Stomach (tissue), 9 donors: ENCODE data around the gene M6PR. TPM values are rescaled to one million over a fixed set of nuclear protein-coding genes. Genes with fewer than 3 reads are reported as not detected.
"Not testable (repeated sequence)": the region's sequence is repeated elsewhere in the genome, so short reads cannot be mapped to it uniquely, and the experiment has no call there.

Experiments
- DNase-seq, 2 donors: peaks; one replicate each; pipeline versions ENCODE4 v3.0.0 to v3.0.0-alpha.2; 2013 to 2019
- H3K27ac ChIP-seq, 5 donors: fragments of 200-600 bp in 4 of 5; sonication (generic) in 4 of 5; one replicate each; pipeline ENCODE4 v1.5.1; 2013 to 2019; ENCODE audit warnings: mild to moderate bottlenecking in 1 of 5, moderate library complexity in 1 of 5
- H3K27me3 ChIP-seq, 3 donors: fragments of 200-600 bp; sonication (generic); one replicate each; pipeline ENCODE4 v1.5.1; 2017 to 2019; ENCODE audit warnings: mixed run types in 1 of 3
- H3K36me3 ChIP-seq, 4 donors: fragments of 200-600 bp; sonication (generic); 1 replicate in 3 of 4; 2 replicates in 1 of 4; pipeline ENCODE4 v1.5.1; 2016 to 2019
- H3K4me1 ChIP-seq, 4 donors: fragments of 200-600 bp; sonication (generic); one replicate each; pipeline ENCODE4 v1.5.1; 2016 to 2019
- H3K4me3 ChIP-seq, 4 donors: fragments of 200-600 bp; sonication (generic) in 3 of 4; one replicate each; pipeline ENCODE4 v1.5.1; 2016 to 2019; ENCODE audit warnings: mild to moderate bottlenecking in 1 of 4
- H3K9me3 ChIP-seq, 4 donors: fragments of 200-600 bp; sonication (generic); one replicate each; pipeline ENCODE4 v1.5.1; 2016 to 2019
- CTCF ChIP-seq, 7 experiments: fragments of 450-650 bp in 4 of 7; fragments of 200-600 bp in 3 of 7; sonication (generic) in 3 of 7; IDR thresholded peaks; one replicate each; pipeline ENCODE4 v1.5.1; 2016 to 2019; ENCODE audit warnings: antibody characterized with exemption in 7 of 7, control low read depth in 2 of 7, mild to moderate bottlenecking in 1 of 7
- EP300 ChIP-seq: sonication (generic); formaldehyde crosslinking; IDR thresholded peaks from one replicate; pipeline ENCODE4 v1.6.1; 2017; ENCODE audit warnings: antibody characterized with exemption
- POLR2A ChIP-seq, 4 donors: fragments of 450-650 bp; IDR thresholded peaks; one replicate each; pipeline ENCODE4 v1.6.1; 2016; ENCODE audit warnings: antibody characterized with exemption in 4 of 4, control low read depth in 2 of 4, mild to moderate bottlenecking in 1 of 4, moderate library complexity in 1 of 4
- POLR2AphosphoS5 ChIP-seq, 3 donors: sonication (generic); formaldehyde crosslinking; IDR thresholded peaks; one replicate each; pipeline ENCODE4 v1.6.1; 2016; ENCODE audit warnings: antibody characterized with exemption in 3 of 3
- WGBS, 5 donors: extraction: QIAGEN DNeasy Blood & Tissue Kit in 3 of 5; methylation state at CpG; one replicate each; pipeline versions ENCODE4 v1.1.5 to v1.1.7; 2013 to 2018; 5-methylcytosine and 5-hydroxymethylcytosine counted together
- intact Hi-C: fragments of 100-400 bp; cut with DNase I; formaldehyde crosslinking; loops from one replicate; pipeline ENCODE4 v1.15.1; 2023; ENCODE audit warnings: low total_unique reads
- polyA plus RNA-seq, 3 donors: library from polyadenylated mRNA; stranded (reverse); fragments of 200-250 nt; gene quantifications; one replicate each; pipeline ENCODE4 v1.2.3, GENCODE V29; 2013
- total RNA-seq, 5 donors: library from RNA; depleted of rRNA; stranded (reverse); fragments of >200 nt; gene quantifications; one replicate each; pipeline versions ENCODE4 v1.1.0 to v1.2.3, GENCODE V29; 2014 to 2016
- donor health status: healthy with polysubstance abuse.
- donor health status: Bipolar disorder and iron deficiency.
- donor health status: healthy.

The M6PR gene
- total and polyA plus RNA-seq, 8 donors, result 20.9 to 155 (median 49.8) TPM

GRCh38 chr12:8947737-8948136, 1.7 kb downstream of the M6PR start:
- intact Hi-C loops, result loop anchor here (5.0 kb wide), 1 partner anchor 95 kb away; no protein-coding TSS in a partner anchor

GRCh38 chr12:8946733-8947132, 2.7 kb downstream of the M6PR start:
- intact Hi-C loops, result loop anchor here (5.0 kb wide), 1 partner anchor 96 kb away; no protein-coding TSS in a partner anchor
- WGBS, 5 donors, result 57 to 85% (median 79%) methylated on average over 1 of the region's 1 CpG
- Histone ChIP-seq H3K9me3 (no peaks in the 10 kb centered on the region), H3K36me3 (peaks cover 28 to 48% (median 46%) of the 10 kb centered on the region in 4 donors), H3K27me3 (no peaks in the 10 kb centered on the region), H3K4me3 (no peak overlapping the region), H3K4me1 (peaks cover 13 to 43% (median 35%) of the 10 kb centered on the region in 4 donors), H3K27ac (no peak overlapping the region)
- no peak for DNase-seq
- no peak for TF ChIP-seq POLR2A (IDR thresholded peaks at IDR 0.05)
- TF ChIP-seq EP300, result no peak
- no peak for TF ChIP-seq CTCF (IDR thresholded peaks at IDR 0.05)
- TF ChIP-seq POLR2AphosphoS5 (IDR thresholded peaks at IDR 0.05), result no peak

More at GRCh38 chr12:8947737-8948136, 1.7 kb downstream of the M6PR start:
- no peaks in the 10 kb centered on the region for H3K9me3 ChIP-seq
- no peak for TF ChIP-seq POLR2AphosphoS5 (IDR thresholded peaks at IDR 0.05)
- TF ChIP-seq EP300, result no peak
- TF ChIP-seq CTCF (IDR thresholded peaks at IDR 0.05), result no peak
- no peak for TF ChIP-seq POLR2A (IDR thresholded peaks at IDR 0.05)
- H3K27me3 ChIP-seq, result no peaks in the 10 kb centered on the region
- DNase-seq, result no peak
- peaks cover 13 to 43% (median 35%) of the 10 kb centered on the region in 4 donors for H3K4me1 ChIP-seq
- H3K4me3 ChIP-seq, result peak overlapping the region in 1 of 4 donors; percentile 84
- peaks cover 18 to 38% (median 36%) of the 10 kb centered on the region in 4 donors for H3K36me3 ChIP-seq
- H3K27ac ChIP-seq, result no peak overlapping the region

GRCh38 chr12:8943565-8944186, 5.8 kb downstream of the M6PR start:
- Histone ChIP-seq H3K4me1 (peaks cover 8 to 27% (median 20%) of the 10 kb centered on the region in 4 donors), H3K27ac (no peak overlapping the region), H3K9me3 (no peaks in the 10 kb centered on the region), H3K27me3 (no peaks in the 10 kb centered on the region), H3K36me3 (peaks cover 34 to 60% (median 58%) of the 10 kb centered on the region in 4 donors), H3K4me3 (no peak overlapping the region)
- WGBS, 5 donors, result 89 to 94% (median 92%) methylated on average over 10 of the region's 10 CpGs
- TF ChIP-seq POLR2AphosphoS5 (IDR thresholded peaks at IDR 0.05) (no peak), CTCF (IDR thresholded peaks at IDR 0.05) (no peak), POLR2A (IDR thresholded peaks at IDR 0.05) (no peak), EP300 (no peak)
- intact Hi-C loops, result no loop called here
- DNase-seq, result no peak

GRCh38 chr12:8941691-8942478, 7.6 kb downstream of the M6PR start:
- no peak overlapping the region for H3K4me3 ChIP-seq
- peaks cover 0 to 9% (median 5%) of the 10 kb centered on the region in 4 donors for H3K4me1 ChIP-seq
- peaks cover 42 to 78% (median 76%) of the 10 kb centered on the region in 4 donors for H3K36me3 ChIP-seq
- H3K27me3 ChIP-seq, result no peaks in the 10 kb centered on the region
- TF ChIP-seq POLR2AphosphoS5 (IDR thresholded peaks at IDR 0.05) (no peak), POLR2A (IDR thresholded peaks at IDR 0.05) (no peak), EP300 (no peak), CTCF (IDR thresholded peaks at IDR 0.05) (no peak)
- H3K27ac ChIP-seq, result no peak overlapping the region
- DNase-seq, result no peak
- no peaks in the 10 kb centered on the region for H3K9me3 ChIP-seq
- intact Hi-C loops, result no loop called here
- WGBS, 5 donors, result 74 to 84% (median 76%) methylated on average over 5 of the region's 5 CpGs

GRCh38 chr12:8937842-8938442, 11.5 kb downstream of the M6PR start:
- H3K27ac ChIP-seq, H3K4me3 ChIP-seq, H3K4me1 ChIP-seq, intact Hi-C loops, DNase-seq, H3K27me3 ChIP-seq, H3K9me3 ChIP-seq: not testable (repeated sequence)
- 73 to 86% (median 74%) methylated on average over 3 to 5 of the region's 5 CpGs for WGBS, 5 donors
- H3K36me3 ChIP-seq, result peaks cover 39 to 81% (median 77%) of the 10 kb centered on the region in 4 donors
